D721Med (cell line): Measurements from ENCODE around the gene C2orf92.

Source experiments
- DNase-seq: peaks from one replicate; pipeline ENCODE4 v3.0.0; 2011; ENCODE audit warnings: low spot score; ENCODE audit not compliant: insufficient read length
- FAIRE-seq: peaks from 2 replicates; lab custom pipeline; 2011; peaks lifted over from hg19 to GRCh38; lab: Jason Lieb, UNC
- CTCF ChIP-seq: IDR thresholded peaks from 2 replicates; pipeline ENCODE4 v1.5.1; 2012; ENCODE audit warnings: mild to moderate bottlenecking, control low read depth; ENCODE audit not compliant: insufficient read depth; ENCODE audit errors: missing control alignments

C2orf92 gene

GRCh38 chr2:97742381-97742847 is 72.9 kb downstream of the C2orf92 start:
- FAIRE-seq (no peak), DNase-seq (no peak)
- no peak for TF ChIP-seq CTCF

GRCh38 chr2:97743913-97744312 is 74.4 kb downstream of the C2orf92 start:
- FAIRE-seq (no peak), DNase-seq (no peak)
- no peak for TF ChIP-seq CTCF

- FAIRE-seq (no peak), DNase-seq (no peak)
- TF ChIP-seq CTCF = no peak
Measured at GRCh38 chr2:97745474-97746174, 76.1 kb downstream of the C2orf92 start.

- DNase-seq (no peak), FAIRE-seq (no peak)
- TF ChIP-seq CTCF = no peak
Measured at GRCh38 chr2:97747285-97747684, 77.8 kb downstream of the C2orf92 start.

- no peak for FAIRE-seq
- no peak for TF ChIP-seq CTCF
- DNase-seq = no peak
Measured at GRCh38 chr2:97747716-97748115, 78.2 kb downstream of the C2orf92 start.

- no peak for TF ChIP-seq CTCF
- DNase-seq = no peak
- no peak for FAIRE-seq
Measured at GRCh38 chr2:97749581-97749980, 80.1 kb downstream of the C2orf92 start.

GRCh38 chr2:97750017-97750416 is 80.5 kb downstream of the C2orf92 start:
- FAIRE-seq (no peak), DNase-seq (no peak)
- TF ChIP-seq CTCF = no peak
